ENCODE results near the gene HDHD2. TPM values are rescaled to one million over a fixed set of nuclear protein-coding genes. Genes with fewer than 3 reads are reported as not detected.

HDHD2 gene
- total and polyA plus RNA-seq, 2 of the 13 experiments (the other 11 are each of a cell fraction or from before 2014, with no cell fraction given) = 10.2 to 34.7 TPM

DNA sequence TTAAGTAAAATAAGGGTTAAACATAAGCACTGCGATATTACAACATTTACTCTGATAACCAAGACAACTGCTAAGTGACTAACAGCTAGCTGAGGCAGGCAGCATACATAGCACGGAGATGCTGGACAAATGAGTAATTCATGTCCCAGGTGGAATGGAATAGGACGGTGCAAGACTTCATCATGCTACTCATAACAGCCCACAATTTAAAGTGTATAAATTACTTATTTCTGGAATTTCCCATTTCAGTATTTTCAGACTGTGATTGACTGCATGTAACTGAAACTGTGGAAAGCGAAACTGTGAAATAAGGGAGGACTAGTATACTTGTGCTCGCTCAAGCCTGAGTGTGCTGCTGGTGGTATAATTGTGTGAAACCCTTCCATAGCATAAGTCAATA lies 12.9 kb upstream of the HDHD2 start (continued):
- no peak for TF ChIP-seq JUNB (CRISPR knock-in tag; IDR thresholded peaks at IDR 0.05; ENCODE audit: borderline replicate concordance)

GRCh38 chr18:47160256-47160655 lies 10.0 kb upstream of the HDHD2 start:
- BruUV-seq (replicated peaks) = no TSS peak
- no peaks in the 10 kb centered on the region for H3K27me3 ChIP-seq (ENCODE audit: control insufficient read depth in 1 of 2, insufficient read depth in 2 of 2, low read length in 2 of 2)
- no peak overlapping the region for H3K27ac ChIP-seq (ENCODE audit: extremely low read length, insufficient read depth, low read length)
- no peak for DNase-seq (ENCODE audit: low spot score)
- H2AFZ ChIP-seq (ENCODE audit: low read length) = no peak overlapping the region
- intact Hi-C loops (cut with micrococcal nuclease; ENCODE audit: unreplicated experiment) (no loop called here), in situ Hi-C loops (cut with HindIII; ENCODE audit: extremely low pct_ligation_motif_present, low pct_unique_long_range_greater_than_20kb) (no loop called here)
- ChIA-PET POLR2A (no interaction called here), CTCF (ENCODE audit: low intra/inter-chr PET ratio, low total read pairs) (no interaction called here)
- no peak overlapping the region for H3K4me3 ChIP-seq (replicated peaks in 1 of 3; ENCODE audit: insufficient read depth in 1 of 3, low read depth in 2 of 3, low read length in 3 of 3)
- no peak for ATAC-seq
- peaks cover 0 to 18% of the 10 kb centered on the region in 2 experiments; a peak in 4 of 5 replicates for H3K36me3 ChIP-seq (replicated peaks in 1 of 2; ENCODE audit: control insufficient read depth in 1 of 2, insufficient read depth in 2 of 2, low read length in 2 of 2)
- H3K9ac ChIP-seq (ENCODE audit: insufficient read depth, low read depth, low read length) = no peak overlapping the region
- H3K9me3 ChIP-seq (ENCODE audit: low read length) = no peaks in the 10 kb centered on the region
- H3K79me2 ChIP-seq (ENCODE audit: insufficient read depth, low read length) = peaks cover 72% of the 10 kb centered on the region
- TF ChIP-seq MTA1 (CRISPR knock-in tag; IDR thresholded peaks at IDR 0.05; ENCODE audit: borderline replicate concordance) (no peak), ZNF781 (CRISPR knock-in tag; IDR thresholded peaks at IDR 0.05; ENCODE audit: borderline replicate concordance, not compliant biosample characterization) (no peak), MLXIP (CRISPR knock-in tag; IDR thresholded peaks at IDR 0.05; ENCODE audit: borderline replicate concordance) (no peak), ZNF850 (CRISPR knock-in tag; conservative IDR thresholded peaks at IDR 0.05) (no peak)
- TF ChIP-seq, protein P1, sequence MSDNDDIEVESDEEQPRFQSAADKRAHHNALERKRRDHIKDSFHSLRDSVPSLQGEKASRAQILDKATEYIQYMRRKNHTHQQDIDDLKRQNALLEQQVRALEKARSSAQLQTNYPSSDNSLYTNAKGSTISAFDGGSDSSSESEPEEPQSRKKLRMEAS (IDR thresholded peaks at IDR 0.05) = no peak
- H3K4me2 ChIP-seq (ENCODE audit: low read depth, low read length) = no peak overlapping the region
- H3K4me1 ChIP-seq (ENCODE audit: insufficient read depth, low read length) = no peaks in the 10 kb centered on the region
- 95% methylated on average over 5 of the region's 5 CpGs for WGBS (ENCODE audit: low lambda C conversion rate)
- FAIRE-seq = no peak
- H4K20me1 ChIP-seq (ENCODE audit: insufficient read depth, low read length) = peaks cover 4% of the 10 kb centered on the region; the same call in 1 of the 2 replicates
